ENCODE results near the gene SNTB2.

DNA sequence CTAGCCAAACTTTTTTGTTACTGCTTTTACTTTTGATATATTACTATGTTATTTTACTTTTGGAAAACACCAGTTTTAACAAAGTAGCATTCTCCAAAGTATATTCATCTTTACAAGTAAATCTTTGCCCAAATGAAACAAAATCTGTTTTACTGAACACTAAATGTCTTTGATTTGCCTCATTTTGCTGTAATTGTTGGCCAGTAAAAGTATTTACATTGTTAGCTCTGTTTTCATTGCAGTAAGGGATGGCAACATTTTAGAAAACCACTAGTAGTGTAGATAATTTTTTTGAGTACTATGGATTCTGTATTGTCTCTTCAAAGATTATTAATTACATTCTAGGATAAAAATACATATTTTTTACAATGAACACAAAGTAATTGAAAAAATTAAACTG is 10.6 kb downstream of the SNTB2 start:
- no peak for TF ChIP-seq CTCF (IDR thresholded peaks at IDR 0.05 in 8 of 11, conservative IDR thresholded peaks at IDR 0.05 in 3 of 11)
- TF ChIP-seq POLR2A (IDR thresholded peaks at IDR 0.05) = no peak
